Peyer's patch (tissue), 4 donors: Measurements from ENCODE around the gene HEYL.

ENCODE experiments used
- CTCF ChIP-seq, 6 experiments: fragments of 450-650 bp in 4 of 6; fragments of 200-600 bp in 2 of 6; sonication (generic) in 1 of 6; IDR thresholded peaks; one replicate each; pipeline ENCODE4 v1.5.1; 2017 to 2019; ENCODE audit warnings: antibody characterized with exemption in 6 of 6, mild to moderate bottlenecking in 3 of 6, moderate library complexity in 1 of 6
- POLR2A ChIP-seq, 2 donors: fragments of 450-650 bp; IDR thresholded peaks; one replicate each; pipeline ENCODE4 v1.5.1; 2017; ENCODE audit warnings: antibody characterized with exemption in 2 of 2, mild to moderate bottlenecking in 2 of 2, moderate library complexity in 2 of 2

GRCh38 chr1:39688706-39689105 is 49.3 kb upstream of the HEYL start:
- no peak for TF ChIP-seq POLR2A (IDR thresholded peaks at IDR 0.05)
- no peak for TF ChIP-seq CTCF (IDR thresholded peaks at IDR 0.05)
